Dermis microvascular lymphatic vessel endothelial cell (primary cell): ENCODE data around the gene RBP5. TPM values are rescaled to one million over a fixed set of nuclear protein-coding genes. Genes with fewer than 3 reads are reported as not detected.
A peak's percentile ranks its signal among the peaks of the same experiment; 100 is the strongest.
"Not testable (repeated sequence)": the region's sequence is repeated elsewhere in the genome, so short reads cannot be mapped to it uniquely, and the experiment has no call there.

Source experiments
- DNase-seq, 2 donors: peaks; one replicate each; pipeline versions ENCODE4 v3.0.0 to v3.0.0-alpha.2; 2010; ENCODE audit warnings: low read depth in 2 of 2
- total RNA-seq: library from RNA; depleted of rRNA; stranded (reverse); fragments of >200 nt; gene quantifications from 2 replicates; pipeline ENCODE4 v1.2.1, GENCODE V29; 2014

The RBP5 gene
- total RNA-seq, 1 donor from 2014 or later: 0.26 TPM

DNA sequence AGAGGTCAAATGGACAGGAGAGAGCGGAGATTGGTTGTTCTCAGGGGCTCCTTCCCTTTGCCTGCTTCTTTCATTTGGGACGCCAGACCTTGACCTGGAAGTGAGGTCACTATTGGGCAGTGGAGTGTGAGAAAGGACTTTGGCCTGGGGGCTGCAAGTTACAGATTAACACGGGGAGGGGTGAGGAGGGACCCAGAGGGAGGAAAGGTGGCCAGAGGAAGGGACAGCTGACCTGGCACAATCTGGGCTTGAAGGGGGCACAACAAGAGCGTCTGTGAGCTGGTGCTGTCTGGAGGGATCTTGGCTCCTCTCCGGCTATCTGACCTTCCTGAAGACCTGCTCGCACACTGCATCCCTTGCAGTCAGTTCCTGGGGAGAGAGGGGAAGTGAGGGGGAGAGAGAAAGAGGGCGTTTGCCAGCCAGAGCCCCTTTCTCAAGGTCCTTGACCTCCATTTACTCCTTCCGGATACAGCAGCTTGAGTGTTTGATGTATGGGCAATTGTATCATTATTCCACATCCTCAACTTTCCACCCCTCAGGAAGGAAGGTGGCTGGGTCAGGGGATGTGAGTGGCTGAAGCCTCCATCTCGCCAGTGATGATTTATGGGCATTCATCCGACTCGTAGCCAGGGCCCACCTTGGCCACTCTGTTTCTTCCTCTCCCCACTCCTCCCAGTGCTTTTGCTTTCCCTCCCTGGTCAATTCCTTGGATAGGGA is 4.7 kb downstream of the RBP5 start:
- DNase-seq: peak in 1 of 2 donors; percentile 66

DNA sequence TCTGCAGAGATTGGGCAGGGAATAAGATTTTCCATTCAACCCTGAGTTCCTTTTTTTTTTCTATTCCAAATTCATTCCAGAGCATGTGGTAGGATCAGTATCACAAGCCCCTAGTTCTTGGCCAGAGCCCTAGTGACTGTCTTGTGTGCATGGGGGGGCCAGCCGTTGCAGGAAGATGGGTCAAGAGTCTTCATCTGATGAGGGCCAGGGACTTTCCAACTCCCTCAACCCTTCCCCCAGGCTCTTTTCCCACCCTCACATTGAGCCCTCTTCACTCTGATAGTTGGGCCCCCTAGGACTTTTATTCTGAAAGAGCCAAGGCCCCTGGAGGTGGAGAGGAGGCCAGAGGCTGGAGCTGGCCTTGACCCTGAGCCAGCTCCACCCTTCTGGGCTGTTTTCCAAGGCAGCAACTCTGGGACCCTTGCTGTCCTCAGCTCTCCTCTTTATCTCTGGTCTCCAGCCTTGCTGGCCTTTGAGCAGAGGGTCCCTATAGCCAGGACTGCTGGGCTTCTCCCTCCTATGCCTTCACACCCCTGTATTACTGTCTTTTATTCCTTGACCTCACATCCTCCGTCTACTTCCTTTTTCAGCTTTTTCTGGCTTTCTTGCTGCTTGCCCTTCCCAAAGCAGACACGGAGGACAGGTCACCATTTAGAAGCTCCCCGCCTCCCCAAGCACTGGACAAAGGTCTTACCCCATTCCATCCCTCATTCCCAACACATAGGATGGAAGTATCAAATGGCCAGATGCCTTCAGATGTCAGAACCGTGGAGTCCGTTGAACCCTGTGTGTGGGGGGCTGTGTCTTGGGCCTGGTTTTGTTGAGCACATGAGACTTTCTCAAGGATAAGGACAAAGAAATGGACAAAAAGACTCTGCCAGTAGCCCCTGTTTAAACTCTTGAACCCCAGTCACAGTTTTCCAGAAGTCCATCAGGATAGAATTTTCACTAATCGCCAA is 5.6 kb downstream of the RBP5 start:
- no peak for DNase-seq

DNA sequence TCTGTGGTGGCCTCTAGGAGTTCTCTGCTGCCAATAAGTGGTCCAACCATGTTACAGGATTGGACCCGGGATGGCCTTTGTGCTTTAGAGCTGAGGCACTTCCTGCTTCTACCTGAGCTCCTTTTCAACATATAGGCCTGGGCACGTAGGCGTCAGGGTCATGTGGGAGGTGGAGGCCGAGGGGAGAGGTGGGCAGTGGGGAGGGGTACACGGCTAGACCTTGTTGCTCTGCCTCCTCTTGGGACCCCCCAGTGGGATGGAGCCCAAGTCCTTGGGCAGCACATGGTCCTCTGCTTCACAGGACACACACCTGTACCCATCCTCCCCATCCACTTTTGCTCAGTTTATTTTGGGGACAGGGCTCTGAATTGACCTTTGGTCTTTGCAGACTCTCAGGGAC is 7.4 kb downstream of the RBP5 start:
- DNase-seq: no peak

DNA sequence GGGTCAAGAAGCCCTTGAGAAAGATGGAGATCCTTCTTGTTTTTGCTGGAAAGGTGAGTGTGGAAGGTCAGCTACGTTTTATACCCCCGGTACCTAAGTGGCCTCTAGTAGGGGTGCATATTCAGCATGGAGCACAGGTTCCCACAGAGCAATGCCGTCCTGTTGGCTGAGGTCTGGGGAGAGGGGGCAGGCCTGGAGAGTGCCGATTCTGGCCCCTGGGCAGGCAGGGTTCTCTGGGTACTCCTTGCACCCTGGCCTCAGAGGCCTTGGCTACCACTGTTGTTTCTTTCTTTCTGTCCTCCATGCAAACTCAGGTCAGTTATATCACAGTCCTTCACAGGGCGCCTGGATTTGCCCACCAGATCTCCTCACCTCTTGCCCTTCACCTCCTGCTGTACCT is 8.5 kb downstream of the RBP5 start:
- no peak for DNase-seq

DNA sequence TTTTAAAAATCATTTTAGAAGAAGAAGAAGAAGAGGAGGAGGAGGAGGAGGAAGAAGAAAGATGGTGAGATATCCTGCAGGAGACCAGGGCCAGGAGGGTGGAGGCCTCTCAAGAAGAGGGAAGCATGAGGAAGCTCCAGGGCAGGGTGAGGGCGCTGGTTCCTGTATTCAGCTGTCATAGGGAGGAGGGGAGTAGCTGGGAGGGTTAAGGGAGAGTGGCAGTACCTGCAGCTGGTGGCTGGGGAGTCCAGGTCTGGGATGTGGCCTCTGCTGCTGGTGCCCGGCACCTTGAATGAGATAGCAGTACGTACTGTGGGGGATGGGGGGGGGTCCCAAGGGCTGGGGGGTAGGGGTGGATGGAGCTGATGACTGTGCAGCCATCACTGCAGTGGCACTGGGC is 9.8 kb downstream of the RBP5 start:
- no peak for DNase-seq

DNA sequence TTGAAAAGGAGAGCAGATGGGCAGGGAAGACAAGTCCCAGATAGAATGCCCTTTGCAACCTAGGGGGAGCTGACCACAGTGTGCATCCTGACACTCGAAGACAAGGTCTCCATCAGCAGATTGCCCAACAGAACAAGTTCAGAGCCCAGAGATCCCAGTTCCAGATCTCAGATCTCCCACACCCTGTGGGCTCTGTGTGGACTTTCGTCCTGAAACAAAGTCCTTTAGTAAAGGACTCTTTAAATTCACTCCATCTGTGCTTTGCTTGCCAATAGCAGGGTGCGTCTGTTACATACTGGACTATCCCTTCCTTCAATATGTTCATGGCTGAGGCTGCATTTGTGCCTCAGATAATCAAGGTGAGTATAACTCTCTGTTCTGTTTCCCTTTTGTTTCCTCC is 11.0 kb downstream of the RBP5 start:
- no peak for DNase-seq

DNA sequence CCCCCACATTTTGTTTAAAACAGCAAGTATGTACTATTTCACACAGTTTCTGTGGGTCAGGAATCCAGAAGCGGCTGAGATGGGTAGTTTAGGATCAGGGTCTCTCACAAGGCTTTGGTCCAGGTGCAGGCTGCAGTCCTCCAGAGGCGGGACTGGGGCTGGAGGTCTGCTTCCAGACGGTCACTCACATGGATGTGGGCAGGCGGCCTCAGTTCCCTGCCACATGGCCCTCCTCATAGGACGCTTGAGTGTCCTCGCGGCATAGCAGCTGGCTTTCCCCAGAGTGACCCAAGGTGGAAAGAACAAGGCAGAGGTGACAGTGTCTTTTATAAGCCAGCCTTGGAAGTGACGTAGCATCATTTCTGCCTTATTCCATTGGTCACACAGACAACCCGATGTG is 11.8 kb downstream of the RBP5 start:
- DNase-seq: no peak

DNA sequence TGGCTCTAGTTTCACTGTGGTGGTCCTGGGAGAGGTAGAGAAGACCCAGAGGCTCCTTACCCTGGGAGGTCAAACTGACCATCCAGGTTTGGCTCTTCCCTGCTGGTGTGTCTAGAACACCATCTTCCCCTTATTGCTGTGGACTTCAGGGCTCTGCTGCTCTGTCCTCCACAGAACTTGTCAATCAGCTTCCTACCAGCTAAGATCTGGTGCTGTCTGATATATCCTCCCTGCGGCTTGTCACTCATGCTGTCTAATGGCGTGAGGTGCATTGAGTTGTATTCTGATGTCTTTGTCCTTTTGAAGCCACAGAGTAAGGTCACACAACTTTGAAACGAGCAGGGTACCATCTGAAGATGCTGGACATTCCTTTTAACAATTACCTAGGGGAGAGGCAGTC is 12.5 kb downstream of the RBP5 start:
- no peak for DNase-seq

DNA sequence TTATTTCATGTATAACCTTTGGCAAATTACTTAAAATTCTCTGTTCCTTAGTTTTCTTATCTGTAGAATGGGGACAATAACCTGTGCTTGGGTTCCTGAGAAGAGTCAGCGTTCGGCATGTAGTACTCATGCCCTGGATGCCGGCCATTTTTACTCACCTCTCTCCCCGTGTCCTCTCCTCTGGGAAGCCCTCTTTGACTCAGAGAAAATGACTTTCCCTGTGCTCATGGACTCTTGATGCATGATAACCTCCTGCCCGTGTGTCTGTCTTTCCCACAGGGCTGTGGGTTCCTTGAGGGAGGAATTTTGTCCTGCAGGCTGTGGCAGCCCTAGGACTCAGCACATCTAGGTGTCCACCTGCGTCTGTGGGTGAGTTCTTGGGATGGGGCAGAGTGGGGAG is 13.8 kb downstream of the RBP5 start:
- DNase-seq: no peak

DNA sequence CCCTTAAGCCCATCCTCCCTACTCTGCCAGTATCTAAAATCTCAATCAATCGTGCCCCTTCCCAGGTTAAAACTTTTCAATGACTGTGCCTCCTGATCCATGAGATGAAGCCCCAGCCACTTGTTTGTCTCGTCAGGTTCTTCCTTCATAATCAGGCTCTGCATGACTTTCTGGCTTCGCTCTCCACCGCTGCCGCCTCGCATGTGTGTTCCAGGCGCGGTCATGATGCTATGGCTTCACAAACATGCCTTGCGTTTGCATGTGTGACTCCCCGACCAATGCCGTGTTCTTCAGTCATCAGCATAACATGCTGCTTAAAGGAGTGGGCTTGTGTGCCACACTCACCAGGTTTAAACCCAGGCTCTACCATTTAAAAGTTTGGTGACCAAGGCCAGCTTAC is 14.7 kb downstream of the RBP5 start:
- DNase-seq: no peak

DNA sequence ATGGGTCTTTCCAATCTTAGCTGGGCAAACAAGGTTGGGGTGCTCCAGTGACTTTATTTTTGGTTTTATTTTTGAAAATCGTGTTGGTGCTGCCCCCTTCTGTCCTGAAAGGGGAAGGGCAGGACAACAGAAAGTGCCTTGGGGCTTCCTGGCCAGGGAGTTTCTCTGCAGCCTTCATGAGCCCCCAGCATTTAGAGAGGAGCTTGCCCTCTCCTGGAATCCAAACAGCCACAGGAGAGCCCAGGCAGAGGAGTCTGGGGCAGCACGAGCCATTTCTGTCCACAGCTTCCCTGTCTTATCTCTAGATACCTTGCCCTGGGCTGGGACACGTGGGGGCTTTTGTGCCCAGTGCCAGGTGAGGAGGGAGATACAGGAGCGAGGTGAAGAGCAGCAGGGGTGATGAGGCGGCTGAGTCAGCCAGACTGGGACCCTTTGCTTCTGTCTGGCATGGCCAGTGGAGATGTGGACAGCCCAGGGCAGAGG is 15.3 kb downstream of the RBP5 start:
- peak in 1 of 2 donors; percentile 27 for DNase-seq

DNA sequence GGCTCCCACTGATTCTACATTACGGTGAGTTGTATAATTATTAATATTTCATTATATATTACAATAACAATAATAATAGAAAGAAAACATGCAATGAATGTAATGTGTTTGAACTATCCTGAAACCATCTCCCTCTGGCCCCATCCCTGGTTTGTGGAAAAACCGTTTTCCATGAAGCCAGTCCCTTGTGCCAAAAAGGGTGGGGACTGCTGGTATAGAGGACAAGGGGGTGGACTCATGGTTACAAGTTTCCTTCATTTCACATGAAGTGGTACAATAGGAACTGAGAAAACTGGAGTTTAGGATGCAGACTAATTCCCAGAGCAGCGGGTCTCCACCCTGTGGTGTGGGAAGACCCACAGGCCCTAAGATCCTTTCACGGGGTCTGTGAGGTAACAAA is 16.6 kb downstream of the RBP5 start:
- no peak for DNase-seq

DNA sequence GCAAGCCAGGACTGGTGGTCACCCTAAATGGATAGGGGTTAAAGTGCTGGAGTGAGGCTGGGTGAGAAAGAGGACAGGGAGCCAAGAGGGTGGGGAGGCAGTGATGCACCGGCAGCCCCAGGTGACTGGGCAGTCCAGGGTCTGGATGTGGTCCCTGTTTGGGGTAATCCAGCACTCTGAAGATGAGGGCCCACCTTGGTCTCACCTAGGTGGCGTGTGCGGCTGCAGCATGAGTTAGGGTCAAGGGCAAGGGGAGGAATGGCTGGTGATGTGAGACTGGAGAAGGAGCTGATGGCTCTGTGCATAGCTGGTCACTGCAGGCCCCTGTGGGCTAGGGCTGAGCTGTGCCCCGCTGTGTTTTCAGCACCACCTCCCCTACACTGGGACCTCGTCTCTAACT is 18.0 kb downstream of the RBP5 start:
- DNase-seq: no peak

DNA sequence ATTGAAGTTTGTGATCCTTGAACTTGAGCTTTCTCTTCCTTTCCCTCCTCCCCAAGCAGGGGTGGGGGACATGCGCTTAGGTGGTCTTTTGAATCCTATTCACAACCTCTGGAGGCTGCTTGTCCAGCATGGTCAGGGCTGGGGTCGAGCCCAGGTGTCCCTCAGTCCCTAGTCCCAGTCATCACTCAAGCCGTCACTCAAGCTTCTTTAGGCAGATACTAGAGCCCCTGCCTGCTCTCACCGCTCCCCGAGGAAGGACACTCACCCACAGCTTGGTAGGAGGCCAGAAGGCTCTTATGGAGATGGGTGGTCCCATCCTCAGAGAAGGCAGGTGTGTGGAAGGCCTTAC is 19.1 kb downstream of the RBP5 start:
- no peak for DNase-seq

DNA sequence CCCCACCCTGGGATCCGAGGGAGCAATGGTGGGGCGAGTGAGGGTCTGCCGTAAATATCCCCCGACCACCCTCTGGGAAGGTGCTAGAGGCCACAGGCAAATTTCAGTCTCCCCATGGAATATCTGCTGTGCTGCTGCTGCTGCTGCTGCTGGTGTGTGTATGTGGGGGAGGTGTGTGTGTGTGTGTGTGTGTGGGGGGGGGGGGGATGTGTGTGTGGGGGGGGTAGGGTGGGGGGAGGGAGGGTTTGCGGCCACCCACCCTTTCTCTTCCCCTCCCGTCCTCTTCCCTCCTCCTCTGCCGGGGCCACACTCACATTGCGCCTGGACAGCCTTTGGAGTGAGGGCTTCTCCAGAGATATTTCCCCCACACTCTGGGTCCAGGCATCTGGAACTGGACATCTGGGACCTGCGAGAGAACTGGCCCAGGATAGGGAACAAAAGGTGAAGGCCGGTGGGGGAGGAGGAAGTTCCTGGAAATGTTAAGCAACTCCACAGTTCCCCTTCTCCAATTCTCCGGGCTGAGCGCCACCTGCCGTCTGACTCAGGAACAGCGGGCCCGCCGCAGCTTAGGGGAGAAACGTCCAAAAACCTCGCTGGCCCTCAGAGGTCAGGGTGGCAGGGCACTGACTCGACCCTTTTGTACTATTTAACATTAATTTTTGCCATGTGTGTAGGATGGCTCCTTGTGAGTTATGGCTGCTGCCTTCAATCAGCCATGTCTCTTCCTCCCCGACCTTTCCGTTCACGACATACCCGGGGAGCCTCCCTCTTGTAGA is 19.7 kb downstream of the RBP5 start, which contains the start of gene C1RL:
Gene C1RL, minus strand, starts transcription at position 419 of the 776 bp plus-strand sequence. Its CDS starts 34 bp downstream, at position 385.
- DNase-seq: peak; percentile 41 to 60

DNA sequence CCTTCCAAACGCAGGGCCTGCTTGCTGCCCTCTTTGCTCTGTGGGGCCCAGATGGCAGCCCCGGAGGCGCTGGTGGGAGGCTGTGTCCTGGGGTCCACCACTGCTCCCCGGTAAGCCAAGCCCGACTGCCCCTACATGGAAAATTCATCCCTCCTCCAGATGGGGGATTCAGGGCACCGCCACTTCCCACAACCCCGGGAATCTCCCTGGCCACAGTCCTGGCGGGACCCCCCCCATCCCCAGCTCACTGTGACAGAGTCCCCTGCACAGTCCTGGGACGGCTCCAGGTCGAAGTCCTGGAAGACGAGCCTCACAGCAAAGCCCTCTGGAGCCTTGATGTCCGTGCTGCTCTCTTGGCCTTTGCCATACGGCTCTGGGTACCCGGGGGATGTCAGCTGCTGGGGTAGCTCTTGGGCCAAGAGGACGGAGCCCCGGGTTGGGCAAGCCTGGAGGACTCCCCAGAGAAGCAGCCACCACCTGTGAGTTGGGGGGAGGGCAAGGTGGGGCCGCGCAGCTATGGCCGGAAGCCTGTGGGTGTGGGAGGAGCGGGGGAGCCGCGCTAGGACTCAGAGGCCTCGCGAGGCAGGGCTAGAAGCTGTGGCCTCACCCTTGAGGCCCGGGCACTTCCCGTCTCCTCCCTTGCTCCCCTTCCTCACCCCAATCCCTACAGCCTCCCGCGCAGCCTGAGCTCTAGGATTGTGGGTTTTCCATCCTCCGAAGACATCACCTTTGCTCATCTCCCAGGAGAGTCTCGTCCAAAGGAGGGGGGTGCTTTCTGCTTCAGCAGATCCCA is 20.5 kb downstream of the RBP5 start:
- peak in 1 of 2 donors; percentile 27 for DNase-seq

DNA sequence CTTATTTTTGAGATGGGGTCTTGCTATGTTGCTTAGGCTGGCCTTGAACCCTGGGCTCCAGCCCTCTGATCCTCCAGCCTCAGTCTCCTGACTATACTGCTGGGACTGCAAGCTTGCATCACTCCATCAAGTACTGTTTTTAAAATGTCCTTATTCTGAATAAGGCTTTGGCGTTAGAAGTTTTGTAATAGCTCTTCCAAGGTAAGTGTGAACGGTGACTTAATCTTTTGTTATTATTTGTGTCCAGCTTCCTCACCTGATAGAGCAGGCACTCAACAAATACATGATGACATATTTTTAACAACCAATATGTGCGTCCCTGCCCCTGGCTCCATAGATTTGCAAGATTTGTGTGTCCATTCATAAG is 21.1 kb downstream of the RBP5 start:
- DNase-seq: no peak

DNA sequence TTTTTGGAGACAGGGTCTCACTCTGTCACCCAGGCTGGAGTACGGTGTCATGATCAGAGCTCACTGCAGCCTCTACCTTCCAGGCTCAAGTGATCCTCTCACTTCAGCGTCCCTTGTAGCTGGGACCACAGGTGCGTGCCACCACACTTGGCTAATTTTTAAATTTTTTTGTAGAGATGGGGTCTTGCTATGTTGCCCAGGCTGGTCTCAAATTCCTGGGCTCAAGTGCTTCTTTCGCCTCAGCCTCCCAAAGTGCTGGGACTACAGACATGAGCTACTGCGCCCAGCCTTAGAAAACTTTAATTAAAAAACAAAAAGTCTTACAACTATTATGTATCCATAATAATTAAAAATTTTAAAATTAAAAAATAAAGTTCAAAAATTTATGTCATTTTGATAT is 21.5 kb downstream of the RBP5 start:
- DNase-seq: not testable (repeated sequence)

DNA sequence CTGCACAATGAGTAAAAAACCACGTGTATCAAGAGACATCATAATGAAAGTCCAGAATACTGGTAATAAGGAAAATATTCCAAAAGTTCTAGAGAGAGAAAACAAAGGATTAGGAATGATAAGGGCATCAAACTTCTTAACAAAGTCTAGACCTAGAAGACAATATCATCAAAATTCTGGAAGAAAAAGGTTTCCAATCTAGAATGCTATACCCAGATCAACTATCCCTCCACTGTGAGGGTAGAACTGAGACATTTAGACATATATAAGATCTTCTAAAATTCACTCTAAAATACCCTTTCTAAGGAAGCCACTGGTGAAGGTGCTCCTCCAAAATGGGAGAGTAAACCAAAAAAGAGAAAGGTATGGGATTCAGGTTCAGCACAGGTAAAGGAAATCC is 22.6 kb downstream of the RBP5 start:
- DNase-seq: no peak

DNA sequence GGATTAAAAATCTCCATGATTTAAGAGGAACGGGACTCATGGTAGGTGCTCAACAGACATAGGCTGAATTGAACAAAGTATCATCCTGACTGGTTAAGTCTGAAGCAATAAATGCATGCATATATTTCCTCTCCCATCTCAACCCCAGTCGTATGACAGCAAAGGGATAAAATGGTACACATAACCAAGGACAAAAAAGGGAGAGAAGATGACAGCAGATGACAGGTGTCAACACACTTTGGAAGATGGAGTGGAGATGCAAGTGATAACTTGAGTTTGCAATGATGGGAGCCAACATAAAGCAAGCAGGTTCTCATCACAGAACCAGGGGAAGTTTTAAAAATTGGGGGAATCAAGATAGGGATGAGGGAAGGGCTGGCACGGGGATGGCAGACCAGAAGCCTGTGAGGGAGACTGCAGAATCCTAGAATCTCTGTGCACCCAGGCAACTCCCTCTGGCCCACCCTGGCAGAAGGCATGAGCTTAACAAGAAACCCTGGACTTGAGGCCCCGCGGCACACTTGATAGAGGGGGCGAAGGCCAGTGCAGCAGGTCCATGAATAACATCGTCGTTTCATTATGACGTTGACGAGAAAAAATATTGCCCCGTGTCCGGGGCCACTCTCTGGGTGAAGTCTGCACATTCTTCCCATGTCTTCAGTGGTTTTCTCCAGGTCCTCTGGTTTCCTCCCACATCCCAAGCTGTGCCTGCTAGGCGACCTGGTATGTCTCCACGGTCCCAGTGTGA is 24.7 kb downstream of the RBP5 start:
- no peak for DNase-seq
